CD4-positive, alpha-beta T cell treated with Interleukin-4 for 1 hour (primary cell): ENCODE data around the gene LRRD1.
"Not testable (repeated sequence)": the region's sequence is repeated elsewhere in the genome, so short reads cannot be mapped to it uniquely, and the experiment has no call there.

Source experiments
- DNase-seq, 2 donors: peaks; one replicate each; pipeline ENCODE4 v3.0.0-alpha.2; 2020 to 2022

The LRRD1 gene

DNA sequence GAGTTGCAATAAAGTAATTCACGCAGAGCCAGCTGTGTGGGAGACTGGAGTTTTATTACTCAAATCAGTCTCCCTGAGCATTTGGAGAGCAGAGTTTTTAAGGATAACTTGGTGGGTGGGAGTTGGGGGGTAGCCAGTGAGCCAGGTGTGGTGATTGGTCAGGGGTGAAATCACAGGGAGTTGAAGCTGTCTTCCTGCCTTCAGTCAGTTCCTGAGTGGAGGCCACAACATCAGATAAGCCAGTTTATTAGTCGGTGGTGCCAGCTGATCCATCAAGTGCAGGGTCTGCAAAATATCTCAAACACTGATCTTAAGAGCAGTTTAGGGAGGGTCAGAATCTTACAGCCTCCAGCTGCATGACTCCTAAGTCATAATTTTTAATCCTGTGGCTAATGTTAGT lies 41.4 kb downstream of the LRRD1 start:
- no peak for DNase-seq

GRCh38 chr7:92135052-92135889 lies 43.7 kb downstream of the LRRD1 start:
- DNase-seq = peak in 1 of 2 donors; percentile 12

GRCh38 chr7:92134271-92135051 lies 44.5 kb downstream of the LRRD1 start, which contains the start of gene CYP51A1:
CYP51A1 (minus strand) TSS chr7:92134477; CDS start chr7:92134364, 113 bp downstream.
- peak; percentile 92 to 95 for DNase-seq

DNA sequence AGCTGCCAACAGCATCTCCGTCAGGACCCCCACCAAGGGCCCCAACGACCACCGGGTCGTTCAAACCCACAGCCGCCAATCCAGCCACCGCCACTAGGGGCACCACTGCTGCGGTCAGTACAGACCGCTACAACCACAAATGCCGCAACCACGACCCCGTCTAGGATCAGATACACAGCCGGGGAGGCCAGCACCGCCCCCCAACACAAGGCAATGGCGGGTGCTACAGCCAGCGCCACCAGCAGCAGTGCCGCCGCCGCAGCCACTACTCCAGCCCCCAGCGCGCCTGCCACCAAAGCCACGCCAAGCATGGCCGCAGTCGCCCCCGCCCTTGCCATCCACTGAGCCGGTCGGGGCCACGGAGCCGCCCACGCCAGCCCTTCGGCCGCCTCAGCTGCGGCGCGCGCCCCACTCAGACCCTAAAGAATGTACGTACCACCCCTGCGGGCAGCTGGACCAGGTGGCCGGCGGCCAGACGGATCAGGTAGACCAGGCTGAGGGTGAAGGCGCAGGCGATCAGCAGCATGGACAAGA lies 45.1 kb downstream of the LRRD1 start:
- peak; percentile 74 to 75 for DNase-seq

DNA sequence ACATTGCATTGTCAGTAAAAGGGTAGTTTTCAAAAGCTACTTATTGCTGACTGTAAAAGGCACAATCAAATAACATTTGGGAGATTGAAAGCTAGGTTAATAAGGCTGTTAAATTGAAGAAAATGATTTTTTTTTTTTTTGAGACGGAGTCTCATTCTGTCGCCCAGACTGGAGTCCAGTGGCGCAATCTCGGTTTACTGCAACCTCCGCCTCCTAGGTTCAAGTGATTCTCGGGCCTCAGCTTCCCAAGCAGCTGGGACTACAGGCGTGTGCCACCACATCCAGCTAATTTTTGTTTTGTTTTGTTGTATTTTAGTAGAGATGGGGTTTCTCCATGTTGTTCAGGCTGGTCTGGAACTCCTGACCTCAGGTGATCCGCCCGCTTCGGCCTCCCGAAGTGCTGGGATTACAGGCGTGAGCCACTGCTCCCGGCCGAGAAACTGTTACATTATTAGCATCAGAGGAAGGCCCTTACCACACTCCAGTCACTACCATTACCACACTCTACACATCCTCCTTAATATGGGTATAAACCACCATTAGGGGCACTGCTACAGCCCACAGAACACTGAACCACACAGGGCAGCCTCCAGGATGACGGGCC lies 45.7 kb downstream of the LRRD1 start:
- no peak for DNase-seq

DNA sequence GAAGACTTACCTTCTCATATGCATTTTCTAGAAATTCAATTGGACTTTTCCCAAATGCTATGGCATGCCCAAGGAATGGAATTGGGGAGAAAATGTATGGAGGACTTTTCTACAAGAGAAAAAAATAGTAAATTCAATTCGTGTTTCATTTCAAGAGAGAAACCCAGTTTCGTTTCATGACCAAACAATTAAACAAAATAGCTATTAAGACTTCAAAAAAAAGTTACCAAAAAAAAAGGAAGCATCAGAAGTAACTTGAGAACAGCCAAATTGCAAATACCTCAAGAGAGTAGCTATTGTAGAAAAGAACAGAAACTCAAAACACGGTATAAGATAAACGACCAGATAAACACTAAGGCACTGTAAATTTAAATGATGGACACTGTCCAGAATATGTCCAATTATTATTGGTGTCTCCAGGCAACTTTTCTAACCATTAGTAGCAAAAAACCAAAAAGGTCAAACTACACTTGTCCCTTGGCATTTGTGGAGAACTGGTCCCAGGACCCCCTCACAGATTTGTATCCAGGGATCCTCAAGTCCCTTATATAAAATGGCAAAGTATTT lies 47.1 kb downstream of the LRRD1 start:
- DNase-seq = no peak

- no peak for DNase-seq
Measured at GRCh38 chr7:92131093-92131492, 47.8 kb downstream of the LRRD1 start.

DNA sequence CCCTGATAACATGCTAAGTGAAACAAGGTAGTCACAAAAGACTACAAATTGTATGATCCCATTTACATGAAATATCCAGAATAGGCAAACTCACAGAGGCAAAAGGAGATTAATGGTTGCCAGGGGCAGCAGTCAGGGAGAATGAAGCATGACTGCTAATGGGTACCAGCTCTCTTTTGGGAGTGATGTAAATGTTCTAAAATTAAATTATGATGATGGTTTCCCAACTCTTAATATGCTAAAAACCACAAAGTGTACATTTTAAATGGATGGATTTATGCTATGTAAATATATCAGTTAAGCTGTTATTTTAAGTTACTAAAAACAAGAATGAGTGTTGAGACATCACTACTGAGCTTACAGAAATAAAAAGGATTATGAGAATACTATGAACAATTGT lies 57.3 kb downstream of the LRRD1 start:
- no peak for DNase-seq

DNA sequence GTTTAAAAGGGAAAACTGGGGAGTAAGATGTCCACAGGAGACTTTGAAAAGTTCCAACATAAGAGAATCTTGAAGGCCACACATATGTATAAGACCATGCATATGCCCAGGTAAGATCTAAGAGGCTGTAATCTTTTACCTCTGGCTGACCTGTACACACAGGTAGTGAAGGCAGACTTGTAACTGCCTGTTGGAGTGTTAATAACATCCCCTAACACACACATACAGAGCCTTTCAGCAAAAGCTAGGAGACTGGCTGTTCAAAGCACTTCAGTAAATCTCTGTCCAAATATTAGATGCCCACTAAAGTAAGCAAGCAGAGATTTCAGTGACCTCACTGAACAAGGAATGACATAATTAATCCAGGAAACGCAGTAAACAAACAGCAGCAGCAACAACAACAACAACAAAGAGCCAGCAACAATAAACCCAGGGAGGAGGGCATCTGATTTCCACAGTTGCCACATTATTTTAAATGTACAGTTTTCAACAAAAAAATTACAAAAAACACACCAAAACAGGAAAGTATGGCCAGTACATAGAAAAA lies 59.7 kb downstream of the LRRD1 start:
- DNase-seq = no peak

- no peak for DNase-seq
Measured at GRCh38 chr7:92116949-92117348, 62.0 kb downstream of the LRRD1 start.

GRCh38 chr7:92115821-92116220 lies 63.1 kb downstream of the LRRD1 start:
- DNase-seq = no peak

DNA sequence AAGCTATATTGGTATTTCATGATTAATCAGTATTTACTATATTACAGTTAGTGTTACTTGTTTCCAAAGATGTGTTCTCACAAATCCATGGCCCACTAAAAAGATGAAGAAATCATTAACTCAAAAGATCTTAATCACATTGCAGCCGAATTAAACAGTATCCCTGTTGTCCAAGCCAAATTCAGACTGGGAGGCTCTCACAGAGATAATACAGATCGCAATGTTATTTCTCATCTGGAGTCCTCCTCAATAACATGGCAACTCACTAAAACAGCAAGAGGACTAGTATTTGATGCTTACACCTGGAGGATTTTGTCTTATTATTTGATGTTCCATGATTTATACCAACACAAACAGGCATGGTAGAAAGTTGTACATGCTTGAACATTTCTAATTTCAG lies 68.1 kb downstream of the LRRD1 start:
- DNase-seq = no peak

DNA sequence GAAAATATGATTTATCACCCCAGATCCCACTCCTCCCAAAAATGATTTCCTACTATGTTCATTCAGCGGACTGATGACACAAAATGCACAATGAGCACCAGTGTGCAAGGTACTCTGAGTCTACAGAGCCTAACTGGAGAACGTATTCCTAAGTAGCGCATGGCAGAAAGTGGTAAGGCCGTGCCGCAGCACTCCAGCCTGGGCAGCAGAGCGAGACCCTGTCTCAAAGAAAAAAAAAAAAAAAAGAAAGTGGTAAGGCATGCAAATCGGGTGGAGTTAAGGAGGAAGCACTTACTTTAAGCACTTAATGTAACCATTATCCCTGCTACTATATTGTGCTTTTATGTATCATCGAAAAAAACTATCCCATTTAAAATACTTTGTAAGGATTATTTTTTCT lies 70.1 kb downstream of the LRRD1 start:
- DNase-seq = no peak

- DNase-seq = not testable (repeated sequence)
Measured at GRCh38 chr7:92102862-92103261, 76.1 kb downstream of the LRRD1 start.

DNA sequence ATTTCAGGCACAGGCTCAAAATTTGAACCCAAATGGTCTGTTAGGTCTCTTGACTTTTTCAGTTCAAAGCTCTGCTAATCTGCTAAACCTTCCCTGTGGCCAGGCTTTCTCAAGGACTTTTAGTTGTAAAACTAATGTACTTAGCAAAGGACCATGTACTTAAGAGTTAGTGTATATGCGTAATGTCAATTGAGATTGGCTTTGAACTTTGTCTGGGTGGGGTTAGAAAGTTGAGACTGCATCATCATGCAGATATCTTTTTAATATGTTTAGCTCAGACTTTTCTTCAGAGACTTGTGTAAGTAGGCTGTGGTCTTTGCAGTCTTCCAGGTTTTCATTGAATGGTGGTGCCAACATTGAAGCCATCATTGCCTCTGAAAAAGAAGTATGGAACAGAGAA lies 78.4 kb downstream of the LRRD1 start:
- DNase-seq = no peak

DNA sequence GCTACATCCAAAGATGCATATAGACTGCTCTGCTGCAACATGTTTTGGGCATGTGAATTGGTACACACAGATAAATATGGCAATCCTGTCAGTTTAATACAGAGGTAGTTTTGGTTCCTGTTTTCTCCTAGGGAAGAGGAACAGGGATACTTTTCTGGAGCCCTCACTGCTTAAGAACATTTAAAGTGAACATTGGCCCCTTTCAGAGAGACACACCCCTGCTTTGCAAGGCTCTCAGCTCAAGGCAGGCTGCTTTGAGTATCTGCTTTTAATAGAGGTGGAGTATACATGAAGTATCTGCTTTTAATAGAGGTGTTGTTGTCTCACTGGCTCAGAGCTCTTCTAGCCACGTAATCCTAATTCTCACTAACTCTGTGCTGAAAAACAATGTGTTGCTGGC lies 83.6 kb downstream of the LRRD1 start:
- DNase-seq = no peak
